C1 segment of cervical spinal cord (tissue), 14 donors: ENCODE results near the gene TGFBR3.
A peak's percentile ranks its signal among the peaks of the same experiment; 100 is the strongest.
"Not testable (repeated sequence)": the region's sequence is repeated elsewhere in the genome, so short reads cannot be mapped to it uniquely, and the experiment has no call there.

Source experiments
- DNase-seq, 14 donors: peaks; one replicate each; lab custom pipeline; 2025; lab: John Stamatoyannopoulos, UW

The TGFBR3 gene

DNA sequence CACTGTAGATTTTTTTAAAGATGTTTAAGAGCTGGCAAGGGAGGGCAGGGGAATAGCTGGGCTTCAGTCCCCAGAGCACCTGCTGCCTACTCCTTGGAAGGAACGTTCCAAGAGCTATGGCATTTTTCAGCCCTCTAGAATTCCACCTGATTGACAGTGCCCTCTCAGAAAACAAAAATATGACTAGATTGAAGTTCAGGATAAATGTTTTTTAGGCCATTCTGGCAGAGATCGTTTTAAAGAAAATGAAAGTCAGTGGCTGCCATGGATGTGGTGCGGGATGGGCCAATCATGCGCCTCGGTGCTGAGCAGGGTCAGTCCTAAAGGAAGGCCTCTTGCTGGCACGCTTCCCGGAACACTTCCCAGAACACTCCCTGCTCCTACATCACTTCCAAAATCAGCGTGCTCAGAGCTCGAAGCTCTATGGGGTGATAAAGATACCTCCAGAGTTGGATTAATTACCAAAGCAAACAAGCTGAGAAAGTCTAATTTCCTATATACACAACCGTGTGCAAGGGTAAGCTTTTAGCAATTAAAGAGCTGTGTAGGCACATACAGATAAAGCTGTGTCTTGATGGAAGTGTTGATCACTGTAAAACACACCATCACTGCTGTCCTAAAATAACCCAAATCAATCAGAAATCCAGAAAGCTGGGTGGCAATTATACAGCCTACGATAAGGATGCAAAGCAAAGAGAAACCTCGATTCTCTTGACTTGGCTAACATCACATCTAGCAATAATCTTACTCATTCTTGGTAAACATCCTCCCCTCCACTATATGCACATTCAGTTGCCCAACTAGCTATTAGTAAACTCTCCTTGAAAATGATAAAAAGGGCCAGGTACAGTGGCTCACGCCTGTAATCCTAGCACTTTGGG is 34.6 kb downstream of the TGFBR3 start:
- DNase-seq = peak in 10 of 14 donors; percentile 2 to 70 (median 25)

- DNase-seq = no peak
Measured at GRCh38 chr1:91850708-91851107, 35.2 kb downstream of the TGFBR3 start.

- DNase-seq = no peak
Measured at GRCh38 chr1:91847851-91848250, 38.1 kb downstream of the TGFBR3 start.

- no peak for DNase-seq
Measured at GRCh38 chr1:91846639-91847013, 39.3 kb downstream of the TGFBR3 start.

GRCh38 chr1:91846007-91846638 is 39.8 kb downstream of the TGFBR3 start:
- no peak for DNase-seq

DNA sequence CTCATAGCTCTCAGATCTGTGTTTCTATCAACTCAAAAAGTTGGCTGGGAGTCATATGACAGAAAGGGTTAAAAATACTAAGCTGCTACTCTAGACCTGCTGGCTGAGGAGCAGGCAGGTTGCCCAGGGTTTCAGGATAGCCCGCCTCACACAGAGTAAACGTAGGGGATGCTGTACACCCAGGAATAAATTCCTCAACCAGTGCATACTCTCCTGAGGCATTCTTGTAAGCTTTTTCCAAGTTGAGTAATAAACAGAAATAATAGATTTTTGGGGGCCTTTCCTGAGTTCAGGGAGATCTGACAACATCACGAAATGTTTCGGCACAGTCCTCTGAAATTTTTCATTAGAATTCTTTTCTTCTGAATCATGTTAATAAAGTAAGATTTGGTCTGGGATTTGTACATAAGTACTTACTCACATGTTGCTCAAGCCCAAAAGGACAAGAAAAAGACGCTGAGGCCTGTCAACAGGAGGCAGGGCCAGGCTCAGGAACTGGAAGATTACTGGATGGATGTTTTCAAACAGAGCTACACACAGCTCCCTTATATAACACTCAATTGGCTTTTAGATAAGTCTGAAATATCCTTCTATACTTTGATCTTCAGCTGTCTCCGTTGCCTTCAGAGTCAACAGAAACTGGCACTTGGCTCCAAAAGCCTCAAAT is 41.0 kb downstream of the TGFBR3 start:
- no peak for DNase-seq

DNA sequence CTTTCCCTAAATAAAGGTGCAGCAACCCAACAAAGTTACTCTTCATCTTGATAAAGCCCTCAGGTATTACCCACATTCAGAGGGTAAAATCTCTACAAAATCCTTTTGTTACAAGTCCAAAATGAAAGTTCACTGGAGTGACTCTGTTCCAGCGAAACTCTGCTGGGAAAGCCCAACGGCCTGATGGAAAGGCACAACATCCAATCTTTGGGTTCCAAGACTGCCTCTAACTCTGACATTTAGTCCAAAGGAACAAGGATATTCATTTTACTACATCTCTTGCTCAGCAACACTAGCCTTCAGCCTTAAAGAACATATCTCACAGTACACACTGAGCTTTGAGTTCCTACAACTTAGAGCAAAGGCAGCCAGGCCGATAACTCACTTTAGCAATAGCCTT is 42.1 kb downstream of the TGFBR3 start:
- DNase-seq = no peak

DNA sequence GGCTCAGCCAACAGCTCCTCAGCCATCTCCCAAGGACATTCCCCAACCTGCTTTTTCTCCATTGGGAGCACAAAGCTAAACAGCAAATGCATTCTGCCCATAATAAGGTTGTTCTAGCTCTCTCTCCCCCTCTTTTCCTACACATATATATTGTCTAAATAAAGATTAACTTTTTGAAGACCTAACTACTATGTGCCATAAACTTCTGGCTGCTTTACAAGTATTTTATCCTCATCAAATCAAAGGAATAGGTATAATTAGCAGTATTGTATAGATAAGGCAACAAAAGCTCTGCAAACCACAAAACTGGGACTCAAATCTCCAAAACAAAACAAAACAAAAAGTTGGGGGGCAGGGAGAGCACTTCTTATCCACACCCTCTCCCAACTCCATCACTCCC is 43.4 kb downstream of the TGFBR3 start:
- no peak for DNase-seq

- DNase-seq = no peak
Measured at GRCh38 chr1:91842056-91842455, 43.9 kb downstream of the TGFBR3 start.

DNA sequence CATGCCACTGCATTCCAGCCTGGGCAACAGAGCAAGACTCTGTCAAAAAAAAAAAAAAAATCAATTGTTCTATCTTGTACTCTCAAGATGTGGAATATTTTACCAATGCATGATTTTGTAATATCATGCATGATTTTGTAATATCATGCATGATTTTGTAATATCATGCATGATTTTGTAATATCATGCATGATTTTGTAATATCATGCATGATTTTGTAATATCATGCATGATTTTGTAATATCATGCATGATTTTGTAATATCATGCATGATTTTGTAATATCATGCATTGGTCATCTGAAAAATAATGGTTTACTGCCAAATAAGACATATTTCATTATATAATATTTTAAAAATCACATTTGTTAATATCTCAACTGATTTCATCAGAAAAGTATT is 45.7 kb downstream of the TGFBR3 start:
- DNase-seq = not testable (repeated sequence)

DNA sequence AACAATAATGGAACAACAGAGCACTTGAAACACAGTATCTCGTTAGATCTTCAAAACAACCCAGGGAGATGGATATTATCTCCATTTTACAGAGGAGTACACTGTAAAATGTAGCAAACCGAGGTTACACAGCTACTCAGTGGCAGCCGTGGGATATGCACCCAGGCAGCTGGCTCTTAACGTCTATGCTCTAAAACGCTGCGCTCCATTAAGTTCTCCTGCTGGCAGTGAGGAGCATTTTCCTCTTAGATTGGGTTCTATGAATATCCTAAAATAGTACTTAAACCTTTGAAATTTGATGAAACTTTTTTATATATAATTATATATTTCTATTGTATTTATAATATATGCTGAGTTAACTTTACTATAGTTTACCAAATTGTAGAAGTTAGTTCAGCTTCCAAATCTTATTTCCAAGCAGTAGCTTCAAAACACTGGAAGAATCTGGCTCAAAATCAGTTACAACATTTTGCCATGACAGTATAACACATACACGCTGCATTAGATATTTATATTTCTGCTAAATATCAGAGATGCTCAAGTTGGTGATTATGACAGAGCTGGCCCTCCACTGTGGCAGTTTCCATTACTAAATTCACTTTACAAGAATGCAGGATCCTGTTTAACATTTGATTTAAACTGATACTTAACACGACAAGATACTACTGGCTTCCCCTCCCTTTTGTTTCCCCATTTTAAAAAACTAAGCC is 49.5 kb downstream of the TGFBR3 start:
- DNase-seq = no peak

DNA sequence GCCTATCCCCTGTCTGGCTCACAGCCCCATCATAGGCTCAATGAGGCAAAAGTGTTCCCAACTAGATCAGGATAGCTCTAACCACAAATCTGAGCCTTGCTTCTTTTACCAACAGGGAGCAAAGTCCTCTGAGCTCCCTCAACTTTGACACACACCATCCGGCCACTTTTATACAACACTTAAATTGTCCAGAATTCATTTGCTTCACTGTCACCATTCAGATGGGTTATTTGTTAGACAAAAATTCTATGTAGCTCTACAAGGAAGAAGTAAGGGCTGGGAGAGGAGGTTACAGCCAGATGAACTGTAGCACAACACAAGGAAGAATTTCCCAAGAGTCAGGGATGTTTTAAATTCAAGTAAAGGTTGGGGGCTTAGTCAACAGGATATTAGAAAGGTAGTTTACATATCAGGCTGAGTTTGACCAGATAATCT is 50.8 kb downstream of the TGFBR3 start:
- no peak for DNase-seq

DNA sequence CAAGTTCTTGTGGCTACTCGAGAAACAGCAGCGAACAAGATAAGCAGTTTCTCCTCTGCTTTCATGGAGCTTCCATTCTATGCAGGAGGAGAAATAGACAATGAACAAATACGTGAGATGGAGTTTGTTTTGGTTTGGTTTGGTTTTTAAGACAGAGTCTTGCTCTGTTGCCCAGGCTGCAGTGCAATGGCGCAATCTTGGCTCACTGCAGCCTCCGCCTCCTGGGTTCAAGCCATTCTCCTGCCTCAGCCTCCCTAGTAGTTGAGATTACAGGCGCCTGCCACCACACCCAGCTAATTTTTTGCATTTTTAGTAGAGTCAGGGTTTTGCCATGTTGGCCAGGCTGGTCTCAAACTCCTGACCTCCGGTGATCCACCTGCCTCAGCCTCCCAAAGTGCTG is 51.4 kb downstream of the TGFBR3 start:
- DNase-seq = not testable (repeated sequence)

GRCh38 chr1:91833946-91834345 is 52.0 kb downstream of the TGFBR3 start:
- DNase-seq = no peak

GRCh38 chr1:91831132-91831930 is 54.6 kb downstream of the TGFBR3 start:
- no peak for DNase-seq

GRCh38 chr1:91830242-91831131 is 55.5 kb downstream of the TGFBR3 start:
- peak in 7 of 14 donors; percentile 4 to 41 (median 10) for DNase-seq

DNA sequence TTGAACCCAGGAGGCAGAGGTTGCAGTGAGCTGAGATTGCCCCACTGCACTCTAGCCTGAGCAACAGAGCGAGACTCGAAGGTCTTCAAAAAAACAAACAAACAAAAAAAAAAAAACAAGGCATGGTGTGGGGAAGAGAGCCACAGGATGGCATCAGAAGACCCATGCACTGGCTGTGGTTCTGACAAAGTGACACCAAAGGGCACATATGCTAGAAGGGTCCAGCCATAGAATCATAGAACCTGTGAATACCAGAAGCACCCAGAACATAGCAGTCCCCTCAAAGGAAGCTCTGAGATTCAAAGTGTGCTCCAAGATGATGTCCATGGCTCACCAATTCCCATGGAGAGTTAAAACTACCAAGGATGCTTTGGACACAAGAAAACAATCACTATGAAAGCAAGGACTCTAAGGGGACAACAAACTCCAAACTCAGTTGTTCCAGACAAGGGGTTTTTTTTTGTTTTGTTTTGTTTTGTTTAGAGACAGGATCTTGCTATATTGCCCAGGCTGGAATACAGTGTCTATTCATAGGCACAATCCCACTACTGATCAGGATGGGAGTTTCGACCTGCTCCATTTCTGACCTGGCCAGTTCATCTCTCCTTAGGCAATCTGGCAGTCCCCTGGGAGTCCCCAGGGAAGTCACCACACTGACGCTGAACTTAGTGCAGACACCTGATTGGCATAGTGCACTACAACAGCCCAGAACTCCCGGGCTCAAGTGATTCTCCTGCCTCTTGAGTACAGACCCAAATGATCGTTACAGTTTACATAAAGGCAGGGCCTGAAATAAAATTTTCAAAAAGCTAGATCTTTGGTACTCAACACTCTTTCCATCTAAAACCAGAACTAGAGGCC is 56.4 kb downstream of the TGFBR3 start:
- no peak for DNase-seq

- no peak for DNase-seq
Measured at GRCh38 chr1:91828583-91829281, 57.2 kb downstream of the TGFBR3 start.
